K562 (cell line): ENCODE measurements around the gene SCYL1. TPM values are rescaled to one million over a fixed set of nuclear protein-coding genes. Genes with fewer than 3 reads are reported as not detected.

Experiments used
- BHLHE40 ChIP-seq: IDR thresholded peaks from 2 replicates; pipeline ENCODE4 v1.6.1; 2011; ENCODE audit warnings: low read length, improper control_type of control experiment
- DPF2 ChIP-seq: fragments of 450-650 bp; IDR thresholded peaks from 2 replicates; pipeline ENCODE4 v1.6.1; 2016
- HOXB6 ChIP-seq: fragments of 250-450 bp; sonication (Bioruptor Pico); IDR thresholded peaks from 2 replicates; pipeline ENCODE4 v1.5.1; 2022; ENCODE audit warnings: mild to moderate bottlenecking, borderline replicate concordance
- KAT7 ChIP-seq: sonication (generic); formaldehyde crosslinking; IDR thresholded peaks from 2 replicates; pipeline ENCODE4 v1.8.0; 2022; ENCODE audit warnings: missing genetic modification reagents, mild to moderate bottlenecking, borderline replicate concordance
- KLF13 ChIP-seq: fragments of 450-650 bp; IDR thresholded peaks from 2 replicates; pipeline ENCODE4 v1.6.1; 2016; ENCODE audit warnings: missing genetic modification characterization, low read depth, mild to moderate bottlenecking, missing compliant biosample characterization, moderate library complexity, borderline replicate concordance
- KLF6 ChIP-seq: fragments of 250-450 bp; sonication (Bioruptor Pico); IDR thresholded peaks from 2 replicates; pipeline ENCODE4 v1.4.0; 2020; ENCODE audit warnings: mild to moderate bottlenecking, moderate library complexity, borderline replicate concordance
- MAFK ChIP-seq: IDR thresholded peaks from 2 replicates; pipeline ENCODE4 v1.6.1; 2011; ENCODE audit warnings: low read length, improper control_type of control experiment
- MEF2A ChIP-seq: IDR thresholded peaks from 2 replicates; pipeline ENCODE4 v1.6.1; 2011; ENCODE audit warnings: low read depth, mild to moderate bottlenecking, low read length, moderate library complexity; ENCODE audit not compliant: control insufficient read depth
- NBN ChIP-seq: fragments of 450-650 bp; IDR thresholded peaks from 2 replicates; pipeline ENCODE4 v1.6.1; 2016; ENCODE audit warnings: low read depth, mild to moderate bottlenecking
- POLR2H ChIP-seq: IDR thresholded peaks from 2 replicates; pipeline ENCODE4 v1.6.1; 2016; ENCODE audit warnings: missing genetic modification characterization, low read depth, mild to moderate bottlenecking, control low read depth, missing compliant biosample characterization, moderate library complexity
- RAD51 ChIP-seq: fragments of 450-650 bp; IDR thresholded peaks from 2 replicates; pipeline ENCODE4 v1.7.1; 2016; ENCODE audit warnings: low read depth, mild to moderate bottlenecking, borderline replicate concordance
- RBM34 ChIP-seq: fragments of 200-400 bp; formaldehyde crosslinking; IDR thresholded peaks from 2 replicates; pipeline ENCODE4 v1.6.1; 2018; ENCODE audit warnings: low read length, borderline replicate concordance; ENCODE audit not compliant: insufficient read depth
- SIX5 ChIP-seq, 2 experiments: IDR thresholded peaks; 2 replicates each; pipeline ENCODE4 v1.6.1; 2011; ENCODE audit warnings: low read length in 2 of 2, borderline replicate concordance in 1 of 2, low read depth in 1 of 2, mild to moderate bottlenecking in 1 of 2, moderate library complexity in 1 of 2; ENCODE audit not compliant: insufficient read depth in 1 of 2
- SP1 ChIP-seq: sonication (generic); formaldehyde crosslinking; IDR thresholded peaks from 2 replicates; pipeline ENCODE4 v1.8.1; 2022; ENCODE audit warnings: mild to moderate bottlenecking, missing genetic modification reagents
- SPI1 ChIP-seq: IDR thresholded peaks from 2 replicates; pipeline ENCODE4 v1.6.1; 2011; ENCODE audit warnings: low read depth, low read length, control low read depth, borderline replicate concordance
- STAT5B ChIP-seq: fragments of 250-450 bp; sonication (Bioruptor Pico); IDR thresholded peaks from 2 replicates; pipeline ENCODE4 v1.8.0; 2021; ENCODE audit warnings: mild to moderate bottlenecking, inconsistent platforms
- ZBTB34 ChIP-seq: fragments of 250-450 bp; sonication (Bioruptor Pico); IDR thresholded peaks from 2 replicates; pipeline ENCODE4 v1.8.0; 2021; ENCODE audit warnings: mild to moderate bottlenecking, moderate library complexity
- ZNF408 ChIP-seq: fragments of 250-450 bp; sonication (Bioruptor Pico); IDR thresholded peaks from 2 replicates; pipeline ENCODE4 v1.4.0; 2020; ENCODE audit warnings: low read depth, mild to moderate bottlenecking, moderate library complexity
- polyA plus RNA-seq, 8 experiments: library from polyadenylated mRNA; depleted of rRNA in 4 of 8; stranded (reverse) in 5 of 8; unstranded in 3 of 8; fragments of >200 nt; fragmentation: Nextera tagmentation in 2 of 8; fragmentation: Illumina TruSeq in 1 of 8; extraction: Ambion mirVana in 2 of 8; extraction: Trizol in 1 of 8; gene quantifications; 2 replicates each; pipeline versions ENCODE4 v1.2.1 to v1.2.3, GENCODE V29; 2011 to 2014; ENCODE audit warnings: inconsistent platforms in 1 of 8, missing spikeins in 1 of 8
- total RNA-seq, 7 experiments: library from RNA; depleted of rRNA in 6 of 7; stranded (reverse); fragments of >200 nt in 6 of 7; fragmentation: Illumina TruSeq in 2 of 7; extraction: Trizol in 2 of 7; gene quantifications; 2 replicates each; pipeline versions ENCODE4 v1.2.1 to v1.2.3, GENCODE V29; 2011 to 2021; ENCODE audit warnings: low replicate concordance in 1 of 7
- TF ChIP-seq, protein P1 (sequence below), 2 experiments: fragments of 250-450 bp in 1 of 2; fragments of 450-650 bp in 1 of 2; sonication (Bioruptor Pico) in 1 of 2; IDR thresholded peaks; 2 replicates each; pipeline versions ENCODE4 v1.6.1 to v1.8.0; 2016 to 2021; ENCODE audit warnings: mild to moderate bottlenecking in 2 of 2, moderate library complexity in 2 of 2, missing compliant biosample characterization in 1 of 2, missing genetic modification characterization in 1 of 2
- TF ChIP-seq, protein P2 (sequence below): fragments of 450-650 bp; IDR thresholded peaks from 2 replicates; pipeline ENCODE4 v1.6.1; 2016
- TF ChIP-seq, protein P3 (sequence below): sonication (generic); formaldehyde crosslinking; IDR thresholded peaks from 2 replicates; pipeline ENCODE4 v1.8.1; 2022; ENCODE audit warnings: missing genetic modification reagents
- TF ChIP-seq, protein P4 (sequence below): fragments of 250-450 bp; sonication (Bioruptor Pico); IDR thresholded peaks from 2 replicates; pipeline ENCODE4 v1.4.0; 2020; ENCODE audit warnings: borderline replicate concordance

Gene SCYL1
- total and polyA plus RNA-seq, 9 of the 15 experiments (the other 6 are each of a cell fraction or from before 2014, with no cell fraction given): 1.9 to 145 (median 57.6) TPM

DNA sequence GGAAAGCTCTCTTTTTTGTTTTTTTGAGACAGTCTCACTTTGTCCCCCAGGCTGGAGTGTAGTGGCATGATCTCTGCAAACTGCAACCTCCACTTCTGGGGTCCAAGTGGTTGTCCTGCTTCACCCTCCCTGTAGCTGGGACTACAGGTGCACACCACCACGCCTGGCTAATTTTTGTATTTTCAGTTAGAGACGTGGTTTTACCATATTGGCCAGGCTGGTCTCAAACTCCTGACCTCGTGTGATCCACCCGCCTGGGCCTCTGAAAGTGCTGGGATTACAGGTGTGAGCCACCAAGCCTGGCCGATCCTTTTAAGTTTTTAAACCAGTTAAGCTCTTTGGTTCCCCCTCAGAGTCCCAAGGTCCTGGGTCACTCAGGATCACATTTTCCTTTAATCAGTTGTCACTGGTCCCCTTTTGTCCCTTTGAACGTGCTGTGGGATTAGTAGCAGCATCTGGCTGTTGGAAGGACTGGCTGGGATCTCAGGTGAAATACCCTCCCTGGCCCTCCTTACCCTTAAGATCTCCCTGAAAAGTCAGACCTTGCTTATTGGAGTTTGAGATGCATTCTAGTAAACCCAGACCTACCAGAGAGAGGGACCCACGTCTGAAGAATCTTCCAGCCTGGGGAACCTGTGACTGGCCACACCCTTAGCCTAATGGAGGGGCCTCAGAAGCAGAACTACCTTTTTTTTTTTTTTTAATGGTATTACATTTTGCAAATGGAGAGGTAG, 17.9 kb upstream of the SCYL1 start (continued):
- no peak for TF ChIP-seq RAD51
- TF ChIP-seq SIX5 (IDR thresholded peaks at IDR 0.05; ENCODE audit: borderline replicate concordance in 1 of 2, insufficient read depth in 1 of 2, low read depth in 1 of 2, low read length in 2 of 2): no peak; a peak in 1 of 4 replicates
- TF ChIP-seq ZNF408: no peak
- TF ChIP-seq KAT7: peak; percentile 48; the same call in 1 of the 2 replicates
- TF ChIP-seq MAFK: no peak; the same call in 1 of the 2 replicates
- peak; percentile 93 for TF ChIP-seq HOXB6 (CRISPR knock-in tag)
- no peak; the same call in 1 of the 2 replicates for TF ChIP-seq DPF2
- peak; percentile 95 for TF ChIP-seq SP1 (CRISPR knock-in tag)
- TF ChIP-seq, protein P1, sequence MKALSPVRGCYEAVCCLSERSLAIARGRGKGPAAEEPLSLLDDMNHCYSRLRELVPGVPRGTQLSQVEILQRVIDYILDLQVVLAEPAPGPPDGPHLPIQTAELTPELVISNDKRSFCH (CRISPR knock-in tag; IDR thresholded peaks at IDR 0.05): no peak
- TF ChIP-seq, protein P1 (tag; IDR thresholded peaks at IDR 0.05): peak; percentile 59; the same call in 1 of the 2 replicates
- no peak for TF ChIP-seq RBM34
- no peak for TF ChIP-seq SPI1
- TF ChIP-seq, protein P2, sequence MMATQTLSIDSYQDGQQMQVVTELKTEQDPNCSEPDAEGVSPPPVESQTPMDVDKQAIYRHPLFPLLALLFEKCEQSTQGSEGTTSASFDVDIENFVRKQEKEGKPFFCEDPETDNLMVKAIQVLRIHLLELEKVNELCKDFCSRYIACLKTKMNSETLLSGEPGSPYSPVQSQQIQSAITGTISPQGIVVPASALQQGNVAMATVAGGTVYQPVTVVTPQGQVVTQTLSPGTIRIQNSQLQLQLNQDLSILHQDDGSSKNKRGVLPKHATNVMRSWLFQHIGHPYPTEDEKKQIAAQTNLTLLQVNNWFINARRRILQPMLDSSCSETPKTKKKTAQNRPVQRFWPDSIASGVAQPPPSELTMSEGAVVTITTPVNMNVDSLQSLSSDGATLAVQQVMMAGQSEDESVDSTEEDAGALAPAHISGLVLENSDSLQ: 0 out of 2 replicates have a peak, but pooled peaks have one; percentile 17
- TF ChIP-seq, protein P3, sequence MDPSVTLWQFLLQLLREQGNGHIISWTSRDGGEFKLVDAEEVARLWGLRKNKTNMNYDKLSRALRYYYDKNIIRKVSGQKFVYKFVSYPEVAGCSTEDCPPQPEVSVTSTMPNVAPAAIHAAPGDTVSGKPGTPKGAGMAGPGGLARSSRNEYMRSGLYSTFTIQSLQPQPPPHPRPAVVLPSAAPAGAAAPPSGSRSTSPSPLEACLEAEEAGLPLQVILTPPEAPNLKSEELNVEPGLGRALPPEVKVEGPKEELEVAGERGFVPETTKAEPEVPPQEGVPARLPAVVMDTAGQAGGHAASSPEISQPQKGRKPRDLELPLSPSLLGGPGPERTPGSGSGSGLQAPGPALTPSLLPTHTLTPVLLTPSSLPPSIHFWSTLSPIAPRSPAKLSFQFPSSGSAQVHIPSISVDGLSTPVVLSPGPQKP: no peak
- TF ChIP-seq MEF2A: peak; percentile 63
- TF ChIP-seq NBN: peak; percentile 84
- peak; percentile 48 for TF ChIP-seq KLF13
- peak; percentile 95 for TF ChIP-seq POLR2H (tag)
- TF ChIP-seq KLF6 (CRISPR knock-in tag): no peak
- TF ChIP-seq STAT5B (CRISPR knock-in tag): no peak
- TF ChIP-seq BHLHE40: peak; percentile 84
- peak; percentile 71 for TF ChIP-seq ZBTB34 (CRISPR knock-in tag)
- TF ChIP-seq, protein P4, sequence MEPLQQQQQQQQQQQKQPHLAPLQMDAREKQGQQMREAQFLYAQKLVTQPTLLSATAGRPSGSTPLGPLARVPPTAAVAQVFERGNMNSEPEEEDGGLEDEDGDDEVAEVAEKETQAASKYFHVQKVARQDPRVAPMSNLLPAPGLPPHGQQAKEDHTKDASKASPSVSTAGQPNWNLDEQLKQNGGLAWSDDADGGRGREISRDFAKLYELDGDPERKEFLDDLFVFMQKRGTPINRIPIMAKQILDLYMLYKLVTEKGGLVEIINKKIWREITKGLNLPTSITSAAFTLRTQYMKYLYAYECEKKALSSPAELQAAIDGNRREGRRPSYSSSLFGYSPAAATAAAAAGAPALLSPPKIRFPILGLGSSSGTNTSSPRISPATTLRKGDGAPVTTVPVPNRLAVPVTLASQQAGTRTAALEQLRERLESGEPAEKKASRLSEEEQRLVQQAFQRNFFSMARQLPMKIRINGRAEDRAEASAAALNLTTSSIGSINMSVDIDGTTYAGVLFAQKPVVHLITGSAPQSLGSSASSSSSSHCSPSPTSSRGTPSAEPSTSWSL: no peak
